ENCODE data around the gene FOXD1. TPM values are rescaled to one million over a fixed set of nuclear protein-coding genes. Genes with fewer than 3 reads are reported as not detected.

FOXD1 gene
- polyA plus RNA-seq, 1 donor from 2014 or later, result not detected

DNA sequence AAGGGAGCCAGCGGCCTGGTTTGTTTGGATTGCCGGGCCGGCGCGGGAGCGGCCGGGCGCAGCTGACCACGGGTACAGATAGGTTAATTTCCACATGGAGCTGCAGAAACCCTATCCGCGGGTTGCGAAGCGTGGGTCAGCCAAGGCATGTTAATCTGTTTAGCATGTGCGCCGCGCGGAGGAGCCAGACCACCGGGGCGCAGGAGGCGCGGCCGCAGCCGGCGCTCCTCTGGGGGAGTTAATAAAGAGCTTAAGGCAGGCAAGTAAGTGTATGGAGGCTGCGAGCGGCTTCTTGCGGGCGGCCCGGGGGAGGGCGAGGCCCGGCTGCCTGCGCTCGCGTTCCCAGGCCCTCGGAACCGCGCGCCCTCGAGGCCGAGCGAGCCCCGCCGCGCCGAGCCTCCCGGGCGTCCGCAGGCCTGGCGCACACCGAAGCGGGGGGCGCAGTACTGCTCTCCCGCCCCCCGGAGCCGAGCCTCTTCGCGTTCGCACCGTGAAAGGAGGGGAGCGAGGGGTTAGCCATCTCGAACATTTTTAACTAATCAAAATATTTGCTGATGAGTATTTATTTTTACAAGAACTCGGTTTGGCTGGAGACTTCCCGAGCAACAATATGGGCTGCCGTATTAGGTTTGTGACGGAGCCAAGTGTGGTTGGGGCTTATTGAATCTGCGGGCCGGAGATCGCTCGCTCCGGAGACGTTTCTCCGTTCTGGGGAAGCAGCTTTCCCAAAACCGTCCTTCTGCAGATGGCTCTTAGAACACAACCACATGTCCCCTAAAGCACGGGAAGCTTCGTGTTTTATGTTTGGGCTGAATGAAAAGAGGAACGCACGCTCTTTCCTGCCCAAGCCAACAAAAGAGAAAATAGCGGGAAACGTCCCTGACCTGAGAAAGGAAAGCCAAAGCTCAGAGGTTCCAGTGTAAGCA is 28.8 kb downstream of the FOXD1 start:
- Histone ChIP-seq H3K27me3 (ENCODE audit: insufficient read depth, low read depth, low read length) (peaks cover 89% of the 10 kb centered on the region), H3K4me2 (ENCODE audit: low read length) (peak overlapping the region; percentile 32), H3K9me2 (ENCODE audit: insufficient read depth, low read length) (no peaks in the 10 kb centered on the region), H3K4me3 (ENCODE audit: low read length) (peak overlapping the region; percentile 54), H3K79me2 (replicated peaks; ENCODE audit: insufficient read depth, low read length) (no peaks in the 10 kb centered on the region), H3F3A (ENCODE audit: insufficient read depth, low read length, poor library complexity, severe bottlenecking) (no peaks in the 10 kb centered on the region), H3K27ac (ENCODE audit: low read length) (no peak overlapping the region), H4K20me1 (ENCODE audit: insufficient read depth) (no peaks in the 10 kb centered on the region), H3K9ac (ENCODE audit: low read length) (no peak overlapping the region), H3K9me3 (ENCODE audit: low read length) (no peaks in the 10 kb centered on the region), H2AFZ (ENCODE audit: low read depth, low read length) (no peak overlapping the region), H3K36me3 (ENCODE audit: insufficient read depth, low read length) (no peaks in the 10 kb centered on the region)
- TF ChIP-seq POLR2AphosphoS5 (IDR thresholded peaks at IDR 0.05) (peak; percentile 32), TAF1 (IDR thresholded peaks at IDR 0.05; ENCODE audit: low read depth) (no peak)

DNA sequence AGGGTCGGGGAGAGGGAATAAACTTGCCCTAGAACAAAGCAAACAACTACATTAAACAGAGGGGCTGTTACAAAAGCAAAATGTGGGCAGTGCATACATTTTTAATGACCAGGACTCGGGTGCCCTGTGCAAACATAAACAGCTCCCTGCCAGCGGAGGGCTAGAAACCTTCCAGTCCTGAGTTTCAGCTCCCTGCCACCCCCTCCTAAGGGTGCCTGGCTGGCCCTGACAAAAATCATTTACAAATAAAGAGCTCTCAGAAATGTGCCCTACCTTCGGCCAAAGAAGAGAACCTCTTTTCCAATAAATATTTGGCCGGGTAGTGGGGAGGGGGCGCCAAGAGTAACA is 29.5 kb downstream of the FOXD1 start:
- H3K27me3 ChIP-seq (ENCODE audit: insufficient read depth, low read depth, low read length), result peaks cover 86% of the 10 kb centered on the region
- no peaks in the 10 kb centered on the region for H4K20me1 ChIP-seq (ENCODE audit: insufficient read depth)
- no peak overlapping the region for H3K9ac ChIP-seq (ENCODE audit: low read length)
- no peak overlapping the region for H2AFZ ChIP-seq (ENCODE audit: low read depth, low read length)
- no peak overlapping the region for H3K4me2 ChIP-seq (ENCODE audit: low read length)
- TF ChIP-seq, protein P1, sequence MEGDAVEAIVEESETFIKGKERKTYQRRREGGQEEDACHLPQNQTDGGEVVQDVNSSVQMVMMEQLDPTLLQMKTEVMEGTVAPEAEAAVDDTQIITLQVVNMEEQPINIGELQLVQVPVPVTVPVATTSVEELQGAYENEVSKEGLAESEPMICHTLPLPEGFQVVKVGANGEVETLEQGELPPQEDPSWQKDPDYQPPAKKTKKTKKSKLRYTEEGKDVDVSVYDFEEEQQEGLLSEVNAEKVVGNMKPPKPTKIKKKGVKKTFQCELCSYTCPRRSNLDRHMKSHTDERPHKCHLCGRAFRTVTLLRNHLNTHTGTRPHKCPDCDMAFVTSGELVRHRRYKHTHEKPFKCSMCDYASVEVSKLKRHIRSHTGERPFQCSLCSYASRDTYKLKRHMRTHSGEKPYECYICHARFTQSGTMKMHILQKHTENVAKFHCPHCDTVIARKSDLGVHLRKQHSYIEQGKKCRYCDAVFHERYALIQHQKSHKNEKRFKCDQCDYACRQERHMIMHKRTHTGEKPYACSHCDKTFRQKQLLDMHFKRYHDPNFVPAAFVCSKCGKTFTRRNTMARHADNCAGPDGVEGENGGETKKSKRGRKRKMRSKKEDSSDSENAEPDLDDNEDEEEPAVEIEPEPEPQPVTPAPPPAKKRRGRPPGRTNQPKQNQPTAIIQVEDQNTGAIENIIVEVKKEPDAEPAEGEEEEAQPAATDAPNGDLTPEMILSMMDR (IDR thresholded peaks at IDR 0.05; ENCODE audit: poor library complexity, severe bottlenecking), result no peak
- peak; percentile 35 for TF ChIP-seq EZH2 (IDR thresholded peaks at IDR 0.05; ENCODE audit: borderline replicate concordance, insufficient read depth, low read length, poor library complexity, severe bottlenecking)
- TF ChIP-seq MXI1 (conservative IDR thresholded peaks at IDR 0.05; ENCODE audit: poor library complexity, severe bottlenecking), result no peak
- H3K36me3 ChIP-seq (ENCODE audit: insufficient read depth, low read length), result no peaks in the 10 kb centered on the region
- H3K9me3 ChIP-seq (ENCODE audit: low read length), result no peaks in the 10 kb centered on the region
- no peaks in the 10 kb centered on the region for H3K9me2 ChIP-seq (ENCODE audit: insufficient read depth, low read length)
- no peaks in the 10 kb centered on the region for H3F3A ChIP-seq (ENCODE audit: insufficient read depth, low read length, poor library complexity, severe bottlenecking)
- H3K79me2 ChIP-seq (replicated peaks; ENCODE audit: insufficient read depth, low read length), result no peaks in the 10 kb centered on the region
- peak overlapping the region; percentile 54 for H3K4me3 ChIP-seq (ENCODE audit: low read length)
- no peak overlapping the region for H3K27ac ChIP-seq (ENCODE audit: low read length)

DNA sequence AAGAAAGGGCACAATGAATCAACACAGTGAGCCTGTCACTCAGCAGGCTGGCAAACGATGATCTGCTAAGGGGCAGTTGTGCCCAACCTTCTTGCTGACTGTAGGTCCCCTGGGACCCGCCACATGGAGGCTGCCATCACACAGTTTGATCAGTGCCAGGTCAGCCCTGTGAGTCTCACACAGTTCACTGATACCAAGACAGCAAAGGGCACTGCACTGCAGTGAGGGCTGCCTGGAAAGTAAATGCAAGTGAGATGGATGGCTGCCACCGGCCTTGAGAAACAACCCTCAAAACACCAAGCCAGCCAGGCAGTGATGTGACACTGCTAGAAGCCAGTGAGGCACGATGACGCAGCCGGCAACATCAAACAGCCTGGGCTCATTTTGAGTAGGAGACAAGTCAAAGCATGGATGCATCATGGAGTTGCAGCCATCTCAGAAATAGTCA is 30.3 kb downstream of the FOXD1 start:
- Histone ChIP-seq H3K36me3 (ENCODE audit: insufficient read depth, low read length) (no peaks in the 10 kb centered on the region), H3K4me2 (ENCODE audit: low read length) (no peak overlapping the region), H3K9ac (ENCODE audit: low read length) (no peak overlapping the region), H3K27ac (ENCODE audit: low read length) (no peak overlapping the region), H3K27me3 (ENCODE audit: insufficient read depth, low read depth, low read length) (peaks cover 80% of the 10 kb centered on the region), H3K9me2 (ENCODE audit: insufficient read depth, low read length) (no peaks in the 10 kb centered on the region), H4K20me1 (ENCODE audit: insufficient read depth) (no peaks in the 10 kb centered on the region), H3K79me2 (replicated peaks; ENCODE audit: insufficient read depth, low read length) (no peaks in the 10 kb centered on the region), H2AFZ (ENCODE audit: low read depth, low read length) (no peak overlapping the region), H3F3A (ENCODE audit: insufficient read depth, low read length, poor library complexity, severe bottlenecking) (no peaks in the 10 kb centered on the region), H3K9me3 (ENCODE audit: low read length) (no peaks in the 10 kb centered on the region), H3K4me3 (ENCODE audit: low read length) (no peak overlapping the region)
- no peak for TF ChIP-seq TAF1 (IDR thresholded peaks at IDR 0.05; ENCODE audit: low read depth)
- no peak for TF ChIP-seq SMC3 (conservative IDR thresholded peaks at IDR 0.05; ENCODE audit: poor library complexity)
- no peak for TF ChIP-seq MXI1 (conservative IDR thresholded peaks at IDR 0.05; ENCODE audit: poor library complexity, severe bottlenecking)
- no peak for TF ChIP-seq REST (IDR thresholded peaks at IDR 0.05; ENCODE audit: borderline replicate concordance)
- TF ChIP-seq POLR2AphosphoS5 (IDR thresholded peaks at IDR 0.05), result no peak
- TF ChIP-seq, protein P1 (IDR thresholded peaks at IDR 0.05; ENCODE audit: poor library complexity, severe bottlenecking), result no peak
- no peak for TF ChIP-seq RAD21 (conservative IDR thresholded peaks at IDR 0.05)
- no peak for TF ChIP-seq EZH2 (IDR thresholded peaks at IDR 0.05; ENCODE audit: borderline replicate concordance, insufficient read depth, low read length, poor library complexity, severe bottlenecking)
- no peak for TF ChIP-seq EP300 (conservative IDR thresholded peaks at IDR 0.05; ENCODE audit: poor library complexity, severe bottlenecking)

Data from neural cell (in vitro differentiated cells).